ENCODE data around the gene PROZ.

- TF ChIP-seq EZH2phosphoT487 (IDR thresholded peaks at IDR 0.05; ENCODE audit: insufficient read depth, low read depth) (no peak), EZH2 (IDR thresholded peaks at IDR 0.05; ENCODE audit: insufficient read depth, poor library complexity, severe bottlenecking) (no peak)
Observed at GRCh38 chr13:113138792-113139551, 19.5 kb upstream of the PROZ start.
